Measurements from ENCODE around the gene BOLA3. TPM values are rescaled to one million over a fixed set of nuclear protein-coding genes. Genes with fewer than 3 reads are reported as not detected.

Gene BOLA3
- total and polyA plus RNA-seq, 4 donors, result 9.5 to 35.2 (median 27.1) TPM

GRCh38 chr2:74197049-74197448 lies 49.3 kb upstream of the BOLA3 start:
- H3K36me3 ChIP-seq (ENCODE audit: control insufficient read depth in 4 of 4, insufficient read depth in 3 of 4, low read depth in 1 of 4, low read length in 3 of 4), result no peaks in the 10 kb centered on the region
- H3K4me3 ChIP-seq (ENCODE audit: low read depth in 1 of 3, low read length in 3 of 3), result no peak overlapping the region
- H3K27ac ChIP-seq (ENCODE audit: low read depth in 1 of 2, low read length in 2 of 2), result no peak overlapping the region
- H3K4me1 ChIP-seq (ENCODE audit: control insufficient read depth in 4 of 4, insufficient read depth in 4 of 4, low read length in 3 of 4), result peaks cover 2 to 17% (median 7%) of the 10 kb centered on the region in 4 donors
- peaks cover 0 to 3% (median 0%) of the 10 kb centered on the region in 4 donors for H3K27me3 ChIP-seq (ENCODE audit: control insufficient read depth in 4 of 4, insufficient read depth in 4 of 4, low read length in 3 of 4)
- H3K9ac ChIP-seq (ENCODE audit: low read depth in 1 of 2, low read length in 2 of 2), result no peak overlapping the region
- peaks cover 0 to 4% (median 0%) of the 10 kb centered on the region in 4 donors for H3K9me3 ChIP-seq (ENCODE audit: control insufficient read depth in 4 of 4, low read length in 3 of 4)
- 84% methylated on average over 4 of the region's 4 CpGs for WGBS
- TF ChIP-seq ATF3 (IDR thresholded peaks at IDR 0.05), result no peak
- no peak for TF ChIP-seq SP1 (IDR thresholded peaks at IDR 0.05)
- no peak for TF ChIP-seq EGR1 (IDR thresholded peaks at IDR 0.05; ENCODE audit: low read depth in 2 of 2)
- TF ChIP-seq RXRA (IDR thresholded peaks at IDR 0.05), result no peak
- TF ChIP-seq JUND (IDR thresholded peaks at IDR 0.05), result no peak
- no peak for TF ChIP-seq YY1 (IDR thresholded peaks at IDR 0.05)
- TF ChIP-seq, protein P1, sequence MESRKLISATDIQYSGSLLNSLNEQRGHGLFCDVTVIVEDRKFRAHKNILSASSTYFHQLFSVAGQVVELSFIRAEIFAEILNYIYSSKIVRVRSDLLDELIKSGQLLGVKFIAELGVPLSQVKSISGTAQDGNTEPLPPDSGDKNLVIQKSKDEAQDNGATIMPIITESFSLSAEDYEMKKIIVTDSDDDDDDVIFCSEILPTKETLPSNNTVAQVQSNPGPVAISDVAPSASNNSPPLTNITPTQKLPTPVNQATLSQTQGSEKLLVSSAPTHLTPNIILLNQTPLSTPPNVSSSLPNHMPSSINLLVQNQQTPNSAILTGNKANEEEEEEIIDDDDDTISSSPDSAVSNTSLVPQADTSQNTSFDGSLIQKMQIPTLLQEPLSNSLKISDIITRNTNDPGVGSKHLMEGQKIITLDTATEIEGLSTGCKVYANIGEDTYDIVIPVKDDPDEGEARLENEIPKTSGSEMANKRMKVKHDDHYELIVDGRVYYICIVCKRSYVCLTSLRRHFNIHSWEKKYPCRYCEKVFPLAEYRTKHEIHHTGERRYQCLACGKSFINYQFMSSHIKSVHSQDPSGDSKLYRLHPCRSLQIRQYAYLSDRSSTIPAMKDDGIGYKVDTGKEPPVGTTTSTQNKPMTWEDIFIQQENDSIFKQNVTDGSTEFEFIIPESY (IDR thresholded peaks at IDR 0.05), result no peak
- no peak for TF ChIP-seq GABPA (IDR thresholded peaks at IDR 0.05 in 1 of 2, conservative IDR thresholded peaks at IDR 0.05 in 1 of 2)
- TF ChIP-seq RAD21 (IDR thresholded peaks at IDR 0.05), result no peak
- no peak for TF ChIP-seq HNF4G (IDR thresholded peaks at IDR 0.05)
- no peak for TF ChIP-seq FOXA1 (IDR thresholded peaks at IDR 0.05)
- TF ChIP-seq NR2F2 (IDR thresholded peaks at IDR 0.05), result no peak
- TF ChIP-seq TAF1 (conservative IDR thresholded peaks at IDR 0.05), result no peak
- TF ChIP-seq REST (IDR thresholded peaks at IDR 0.05), result no peak
- no peak for TF ChIP-seq FOXA2 (IDR thresholded peaks at IDR 0.05)
- TF ChIP-seq MAX (IDR thresholded peaks at IDR 0.05), result no peak
- TF ChIP-seq CTCF (IDR thresholded peaks at IDR 0.05; ENCODE audit: low read depth, low read length, missing input control), result no peak
- DNase-seq (ENCODE audit: low spot score), result no peak

All from liver (tissue), 9 donors.